Kidney capillary endothelial cell (primary cell): ENCODE measurements around the gene PLEKHF1.
A peak's percentile ranks its signal among the peaks of the same experiment; 100 is the strongest.

Experiments used
- DNase-seq: peaks from one replicate; pipeline ENCODE4 v3.0.0-alpha.2; 2018; ENCODE audit warnings: low spot score

The PLEKHF1 gene

DNA sequence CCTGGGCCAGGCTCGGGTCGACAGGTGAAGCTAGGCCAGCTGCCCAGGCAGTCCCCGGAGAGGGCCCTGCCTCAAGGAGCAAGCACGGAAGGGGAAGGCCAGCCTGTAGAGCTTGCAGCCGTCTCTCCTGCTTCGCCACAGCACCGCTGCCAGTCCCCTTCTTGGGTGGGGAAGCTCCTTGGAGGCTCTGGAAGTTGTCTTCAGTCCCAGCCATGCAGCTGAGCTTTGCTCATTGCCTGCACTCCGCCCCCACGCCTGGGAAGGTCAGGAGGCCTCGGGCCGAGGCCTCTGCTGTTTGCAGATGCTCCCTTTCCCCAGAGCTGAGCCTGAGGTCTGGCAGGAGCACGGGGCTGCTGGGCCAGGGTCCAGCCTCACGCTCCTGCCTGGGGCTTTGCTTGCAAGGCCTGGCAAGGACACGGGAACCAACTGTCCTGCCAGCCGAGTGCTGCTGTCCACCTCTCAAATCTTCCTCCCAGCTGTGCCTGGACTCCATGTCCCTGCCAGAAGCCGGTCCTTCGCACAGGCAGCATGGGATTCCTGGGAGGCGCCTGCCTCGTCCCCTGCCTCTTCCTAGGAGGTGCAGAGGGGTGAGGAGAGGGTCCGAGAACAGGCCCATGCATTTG is 13.3 kb downstream of the PLEKHF1 start:
- DNase-seq, result no peak

DNA sequence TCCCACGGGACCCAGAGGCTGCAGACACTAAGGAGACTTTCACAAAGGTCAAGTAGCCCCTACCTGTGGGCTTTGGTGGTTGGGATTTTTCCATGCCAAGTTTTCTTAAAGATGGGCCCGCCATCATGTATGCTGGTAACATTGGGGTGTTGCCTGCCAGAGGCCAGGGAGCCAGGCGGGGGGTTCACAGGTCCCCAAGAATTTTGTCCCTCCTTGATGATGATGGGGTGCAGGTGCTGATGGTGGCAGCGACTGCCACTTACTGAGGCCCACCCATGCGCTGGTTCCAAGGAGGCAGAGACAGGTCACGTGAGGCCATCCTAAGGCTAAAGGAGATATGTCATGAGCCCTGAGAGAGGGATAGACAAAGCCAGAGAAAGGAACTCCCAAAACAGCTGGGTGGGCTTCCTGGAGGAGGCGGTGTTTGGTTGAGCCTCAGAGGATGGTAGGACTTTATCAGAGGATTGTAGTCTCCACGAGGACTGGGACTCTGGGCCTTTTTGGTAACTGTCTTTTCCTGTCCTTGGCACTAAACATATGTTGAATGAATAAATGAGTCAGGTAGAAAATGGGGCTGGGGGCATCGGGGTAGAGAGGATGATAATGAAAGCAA is 14.4 kb downstream of the PLEKHF1 start:
- no peak for DNase-seq

- peak; percentile 78 for DNase-seq
Observed at GRCh38 chr19:29680447-29680846, 15.2 kb downstream of the PLEKHF1 start.

DNA sequence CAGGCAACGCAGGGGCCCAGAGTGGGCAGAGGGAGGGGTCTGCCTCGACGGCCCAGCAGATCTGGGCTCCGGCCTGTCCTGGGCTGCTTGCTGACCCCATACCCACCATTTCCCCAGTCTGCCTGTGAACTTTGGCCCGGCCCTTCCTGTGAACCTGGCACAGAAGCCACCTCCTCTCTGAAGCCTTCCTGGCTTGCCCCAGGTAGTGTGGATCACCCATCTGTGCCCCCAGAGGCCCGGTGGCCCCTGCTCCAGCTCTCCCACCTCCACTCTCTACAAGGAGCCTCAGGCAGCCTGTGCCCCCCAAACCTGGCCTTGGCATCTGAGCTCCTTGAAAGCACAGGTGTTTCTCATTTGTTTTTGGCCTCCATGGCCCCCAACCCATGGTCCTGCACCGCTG is 15.7 kb downstream of the PLEKHF1 start:
- DNase-seq, result no peak

DNA sequence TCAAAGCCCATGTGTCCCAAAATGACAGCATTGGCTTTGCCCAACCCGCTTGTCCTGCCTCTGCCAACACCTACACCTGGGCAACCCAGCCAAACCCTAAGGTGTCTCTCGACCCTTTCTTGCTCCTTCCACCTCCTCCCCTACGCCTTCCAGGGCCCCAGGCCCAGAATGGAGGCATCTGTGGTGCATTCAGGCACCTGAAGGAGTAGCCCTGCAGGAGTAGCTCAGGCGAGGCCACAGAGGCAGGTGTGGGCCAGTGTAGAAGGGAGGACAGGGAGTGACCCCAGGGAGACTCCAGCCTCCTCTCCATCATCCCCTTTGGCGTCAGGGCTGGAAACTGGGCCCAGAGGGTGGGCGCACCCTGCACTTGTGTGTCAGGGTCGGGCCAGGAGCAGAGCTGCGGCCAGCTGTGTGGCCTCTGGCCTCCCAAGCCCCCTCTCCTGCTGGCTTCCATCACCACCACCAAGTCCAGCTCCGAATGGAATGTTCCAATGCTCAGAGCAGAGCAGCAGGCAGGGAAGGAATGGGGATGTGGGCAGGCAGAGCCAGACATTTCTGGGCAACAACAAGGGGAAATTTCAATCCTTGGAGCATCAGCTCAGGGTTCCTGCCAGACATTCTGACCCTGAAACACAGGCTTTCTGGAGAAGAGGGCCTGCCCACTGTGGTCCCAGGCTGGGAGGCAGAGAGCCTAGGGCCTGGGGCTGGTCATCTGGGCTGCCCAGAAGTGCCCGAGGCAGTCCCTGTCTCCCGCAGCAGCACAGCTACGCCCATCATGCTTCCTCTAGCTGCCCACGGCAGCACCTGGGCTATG is 16.4 kb downstream of the PLEKHF1 start:
- DNase-seq, result no peak

GRCh38 chr19:29682236-29682895 is 17.1 kb downstream of the PLEKHF1 start:
- no peak for DNase-seq

DNA sequence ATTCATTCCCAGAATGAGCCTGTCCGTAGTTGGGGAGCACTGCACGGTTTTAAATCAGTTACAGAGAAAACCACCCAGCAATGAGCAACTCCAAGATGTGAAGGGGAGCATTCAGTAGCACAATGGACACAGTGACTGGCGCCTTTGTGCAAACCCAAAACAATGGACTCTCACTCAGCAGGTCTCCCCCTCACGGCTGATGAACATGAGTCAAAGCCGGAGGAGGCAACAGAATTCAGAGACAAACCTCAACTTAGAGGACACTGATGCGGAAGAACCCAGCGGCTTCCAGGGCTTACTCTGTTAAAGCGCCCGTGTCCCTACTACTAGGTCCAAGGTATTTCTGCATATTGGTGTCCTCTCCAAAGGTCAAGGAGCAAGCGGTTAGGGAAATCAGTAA is 17.7 kb downstream of the PLEKHF1 start:
- no peak for DNase-seq

- DNase-seq, result no peak
Observed at GRCh38 chr19:29685326-29685725, 20.1 kb downstream of the PLEKHF1 start.

DNA sequence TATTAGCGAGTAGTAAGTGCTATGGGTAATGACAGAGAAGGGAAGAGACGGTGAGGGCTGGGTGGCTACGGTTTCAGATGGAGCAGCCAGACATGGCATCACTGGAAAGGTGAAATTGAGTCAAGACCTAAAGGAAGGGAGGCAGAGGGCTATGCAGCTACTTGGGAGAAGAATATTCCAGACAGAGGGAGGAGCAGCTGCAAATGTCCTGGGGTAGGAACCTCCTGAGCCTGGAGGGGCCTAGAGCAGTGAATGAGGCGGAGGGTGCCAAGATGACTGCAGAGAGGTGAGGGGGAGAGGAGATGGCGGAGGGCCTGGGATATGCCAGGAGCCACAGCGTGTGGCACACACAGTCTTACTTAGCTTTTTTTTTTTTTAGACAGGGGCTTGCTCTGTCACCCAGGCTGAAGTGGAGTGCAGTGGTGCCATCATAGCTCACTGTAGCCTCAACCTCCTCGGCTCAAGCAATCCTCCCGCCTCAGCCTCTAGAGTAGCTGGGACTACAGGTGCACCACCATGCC is 21.1 kb downstream of the PLEKHF1 start:
- no peak for DNase-seq

GRCh38 chr19:29687244-29687896 is 22.1 kb downstream of the PLEKHF1 start:
- DNase-seq, result no peak

DNA sequence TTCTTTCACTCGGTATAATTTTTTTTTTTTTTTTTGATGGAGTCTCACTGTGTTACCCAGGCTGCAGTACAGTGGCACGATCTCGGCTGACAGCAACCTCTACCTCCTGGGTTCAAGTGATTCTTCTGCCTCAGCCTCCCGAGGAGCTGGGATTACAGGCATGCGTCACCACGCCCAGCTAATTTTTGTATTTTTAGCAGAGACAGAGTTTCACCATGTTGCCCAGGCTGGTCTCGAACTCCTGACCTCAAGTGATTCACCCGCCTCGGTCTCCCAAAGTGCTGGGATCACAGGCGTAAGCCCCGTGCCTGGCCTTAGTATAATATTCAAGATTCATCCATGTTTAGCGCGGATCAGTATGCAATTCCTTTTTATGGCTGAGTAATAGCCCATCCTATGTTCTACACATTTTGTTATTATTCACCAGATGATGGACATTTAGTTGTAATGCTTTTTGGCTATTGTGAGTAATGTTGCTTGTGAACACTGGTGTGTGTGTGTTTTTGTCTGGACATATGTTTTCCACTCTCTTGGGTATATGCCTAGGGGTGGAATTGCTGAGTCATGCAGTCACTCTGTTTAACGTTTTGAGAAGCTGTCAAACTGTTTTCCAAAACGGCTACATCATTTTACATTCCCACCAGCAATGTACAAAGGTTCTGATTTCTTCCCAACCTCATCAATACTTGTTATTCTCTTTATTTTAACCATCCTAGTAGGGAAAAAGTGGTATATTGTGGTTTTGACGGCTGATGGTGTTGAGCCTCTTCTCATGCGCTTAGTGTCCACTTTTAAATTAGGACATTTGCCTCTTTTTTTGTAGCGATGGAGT is 22.9 kb downstream of the PLEKHF1 start:
- no peak for DNase-seq

DNA sequence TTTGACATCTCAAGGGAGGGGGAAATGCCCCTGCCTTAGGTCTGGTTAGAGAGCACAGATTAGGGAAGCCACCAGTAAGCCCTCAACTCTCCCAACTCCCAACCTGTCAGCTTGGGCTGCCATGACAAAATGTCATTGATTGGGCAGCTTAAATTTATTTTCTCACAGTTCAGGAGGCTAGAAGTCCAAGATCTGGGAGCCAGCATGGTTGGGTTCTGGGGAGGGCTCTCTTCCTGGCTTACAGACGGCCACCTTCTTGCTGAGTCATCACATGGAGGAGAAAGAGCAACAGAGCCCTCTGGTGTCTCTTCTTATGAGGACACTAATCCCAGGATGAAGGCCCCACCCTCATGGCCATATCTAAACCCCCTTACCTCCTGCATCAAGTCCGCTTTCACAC is 25.6 kb downstream of the PLEKHF1 start:
- peak; percentile 25 for DNase-seq

GRCh38 chr19:29694161-29694560 is 28.9 kb downstream of the PLEKHF1 start:
- DNase-seq, result no peak

DNA sequence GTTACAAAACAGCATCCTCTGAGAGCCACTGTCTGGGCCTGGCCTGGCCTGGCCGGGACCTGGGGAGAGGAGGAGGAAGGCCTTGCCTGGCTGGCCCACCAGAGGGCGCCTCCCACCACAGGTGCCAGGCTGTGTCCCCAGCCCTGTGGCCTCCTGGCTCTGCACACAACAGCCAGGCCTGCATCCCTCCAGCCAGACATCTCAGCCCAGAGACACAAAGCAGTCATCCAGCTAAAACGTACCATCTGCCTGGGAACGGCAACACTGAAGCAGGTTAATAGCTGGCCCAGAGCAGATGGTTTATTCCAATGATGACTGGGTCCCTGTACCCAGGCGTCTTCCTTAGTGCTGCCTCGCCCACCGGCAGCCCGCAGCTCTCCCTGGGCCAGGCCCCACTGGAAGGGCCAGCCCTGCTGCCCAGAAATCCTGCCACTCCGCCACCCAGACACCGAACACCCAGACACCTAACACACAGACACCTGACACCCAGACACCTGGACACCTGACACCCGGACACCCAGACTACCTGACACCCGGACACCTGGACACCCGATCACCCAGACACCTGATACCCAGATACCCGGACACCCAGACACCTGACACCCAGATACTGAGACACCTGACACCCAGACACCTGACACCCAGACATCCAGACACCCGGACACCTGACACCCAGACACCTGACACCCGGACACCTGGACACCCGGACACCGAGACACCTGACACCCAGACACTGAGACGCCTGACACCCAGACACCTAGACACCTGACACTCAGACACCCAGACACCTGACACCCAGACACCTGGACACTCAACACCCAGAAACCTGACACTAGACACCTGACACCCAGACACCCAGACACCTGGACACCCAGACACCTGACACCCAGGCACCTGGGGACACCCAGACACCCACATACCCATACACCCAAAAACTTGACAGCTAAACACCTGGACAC is 29.7 kb downstream of the PLEKHF1 start:
- peak; percentile 73 for DNase-seq

DNA sequence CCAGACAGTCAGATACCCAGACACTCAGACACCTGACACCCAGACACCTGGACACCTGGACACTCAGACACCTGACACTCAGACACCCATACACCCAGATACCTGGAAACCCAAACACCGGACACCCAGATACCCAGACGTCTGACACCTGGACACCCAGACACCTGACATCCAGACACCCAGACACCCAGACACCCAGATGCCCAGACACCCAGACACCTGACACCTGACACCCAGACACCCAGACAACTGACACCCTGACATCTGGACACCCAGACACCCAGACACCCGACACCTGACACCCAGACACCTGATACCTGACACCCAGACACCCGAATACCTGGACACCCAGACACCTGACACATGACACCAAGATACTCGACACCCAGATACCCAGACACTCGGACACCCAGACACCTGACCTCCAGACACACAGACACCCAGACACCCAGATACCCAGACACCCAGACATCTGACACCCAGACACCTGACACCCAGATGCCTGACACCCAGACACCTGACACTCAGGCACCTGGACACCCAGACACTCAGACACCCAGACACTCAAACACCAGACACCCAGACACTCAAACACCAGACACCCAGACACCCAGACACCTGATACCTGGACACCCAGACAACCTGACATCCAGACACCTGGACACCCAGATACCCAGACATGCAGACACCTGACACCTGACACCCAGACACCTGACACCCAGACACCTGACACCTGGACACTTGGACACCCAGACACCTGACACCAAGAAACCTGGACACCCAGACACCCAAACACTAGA is 30.7 kb downstream of the PLEKHF1 start:
- DNase-seq, result no peak

GRCh38 chr19:29696565-29696846 is 31.2 kb downstream of the PLEKHF1 start:
- no peak for DNase-seq

GRCh38 chr19:29697523-29698261 is 32.4 kb downstream of the PLEKHF1 start:
- no peak for DNase-seq

DNA sequence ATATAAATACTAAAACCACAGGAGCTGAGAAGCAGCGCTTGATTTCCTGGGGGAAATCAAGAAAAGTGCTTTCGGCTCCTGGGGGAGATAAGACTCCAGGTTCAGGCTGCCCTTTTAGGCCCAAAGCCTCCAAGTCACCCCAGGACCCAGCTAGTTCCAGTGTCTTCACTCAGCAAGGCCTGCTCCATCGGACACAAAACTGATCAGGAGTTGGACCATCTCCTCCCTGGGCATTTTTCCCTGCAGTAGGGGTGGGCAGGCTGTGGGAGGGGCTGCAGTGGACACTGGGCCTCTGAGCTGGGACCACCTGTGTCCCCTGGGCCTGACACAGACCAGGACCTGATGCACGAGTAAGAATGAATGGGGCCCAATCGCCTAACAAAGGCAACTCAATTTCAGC is 34.6 kb downstream of the PLEKHF1 start:
- DNase-seq, result no peak

- DNase-seq, result no peak
Observed at GRCh38 chr19:29700498-29700897, 35.2 kb downstream of the PLEKHF1 start.
